PC-9 (cell line): Measurements from ENCODE around the gene GLI1. TPM values are rescaled to one million over a fixed set of nuclear protein-coding genes. Genes with fewer than 3 reads are reported as not detected.

Experiments used
- BruUV-seq: library from RNA; stranded (reverse); fragments of 400-500 nt; replicated peaks from 2 replicates; lab custom pipeline; 2021; lab: Mats Ljungman, UMichigan
- CTCF ChIA-PET: fragments of 300-600 bp; sonication (Branson Sonifier 250); formaldehyde crosslinking; loops from one replicate; lab custom pipeline; 2022; ENCODE audit warnings: antibody characterized with exemption; lab: Charles Lee
- POLR2A ChIA-PET: fragments of 300-600 bp; sonication (Branson Sonifier 250); formaldehyde crosslinking; loops from one replicate; lab custom pipeline; 2022; ENCODE audit warnings: antibody characterized with exemption; ENCODE audit not compliant: unreplicated experiment; lab: Charles Lee
- DNase-seq, 2 experiments: peaks; one replicate each; pipeline versions ENCODE4 v3.0.0 to v3.0.0-alpha.2; 2015 to 2022; ENCODE audit warnings: mixed read lengths in 1 of 2
- H2AFZ ChIP-seq: fragments of 200-600 bp; sonication (generic); 2 replicates; pipeline ENCODE4 v1.8.1; 2017; ENCODE audit warnings: antibody characterized with exemption
- H3F3A ChIP-seq: fragments of 200-600 bp; sonication (generic); 2 replicates; pipeline ENCODE4 v1.8.1; 2017; ENCODE audit warnings: antibody characterized with exemption, mild to moderate bottlenecking, low read depth; ENCODE audit not compliant: insufficient read depth
- H3K27ac ChIP-seq: fragments of 200-600 bp; sonication (generic); 2 replicates; pipeline ENCODE4 v1.6.1; 2016; ENCODE audit warnings: mixed run types
- H3K27me3 ChIP-seq: fragments of 200-600 bp; sonication (generic); 2 replicates; pipeline ENCODE4 v1.6.1; 2016; ENCODE audit warnings: low read depth, mixed run types; ENCODE audit not compliant: insufficient read depth
- H3K36me3 ChIP-seq: fragments of 200-600 bp; sonication (generic); 2 replicates; pipeline ENCODE4 v1.6.1; 2016; ENCODE audit warnings: low read depth, mixed run types
- H3K4me1 ChIP-seq: fragments of 200-600 bp; sonication (generic); replicated peaks from 2 replicates; pipeline ENCODE4 v1.6.1; 2016; ENCODE audit warnings: mixed run types; ENCODE audit not compliant: insufficient read depth
- H3K4me2 ChIP-seq: fragments of 200-600 bp; sonication (generic); 2 replicates; pipeline ENCODE4 v1.6.1; 2017; ENCODE audit warnings: mixed run types
- H3K4me3 ChIP-seq: fragments of 200-600 bp; sonication (generic); 2 replicates; pipeline ENCODE4 v1.6.1; 2016; ENCODE audit warnings: mixed run types
- H3K79me2 ChIP-seq: fragments of 200-600 bp; sonication (generic); 2 replicates; pipeline ENCODE4 v1.6.1; 2017; ENCODE audit warnings: low read depth, mixed run types
- H3K9me2 ChIP-seq: fragments of 200-600 bp; sonication (generic); 2 replicates; pipeline ENCODE4 v1.8.1; 2017; ENCODE audit warnings: mild to moderate bottlenecking; ENCODE audit not compliant: insufficient read depth
- H3K9me3 ChIP-seq: fragments of 200-600 bp; sonication (generic); 2 replicates; pipeline ENCODE4 v1.8.1; 2016; ENCODE audit warnings: low read depth; ENCODE audit not compliant: insufficient read depth
- H4K20me1 ChIP-seq: fragments of 200-600 bp; sonication (generic); 2 replicates; pipeline ENCODE4 v1.8.1; 2017; ENCODE audit not compliant: insufficient read depth
- CTCF ChIP-seq: fragments of 200-600 bp; sonication (generic); conservative IDR thresholded peaks from 2 replicates; pipeline ENCODE4 v1.6.1; 2017; ENCODE audit warnings: mixed run types, antibody characterized with exemption, mild to moderate bottlenecking, moderate library complexity
- EZH2 ChIP-seq: fragments of 200-600 bp; sonication (generic); IDR thresholded peaks from 2 replicates; pipeline ENCODE4 v1.8.0; 2017; ENCODE audit warnings: antibody characterized with exemption, low read depth
- intact Hi-C: fragments of 100-400 bp; cut with micrococcal nuclease; formaldehyde crosslinking; loops from one replicate; pipeline ENCODE4 v1.10.0; 2022; ENCODE audit not compliant: unreplicated experiment
- total RNA-seq: library from RNA; stranded (reverse); gene quantifications from 2 replicates; pipeline ENCODE4 v1.2.3, GENCODE V29; 2021

Gene GLI1
- total RNA-seq, 1 experiment from 2014 or later: not detected

GRCh38 chr12:57474862-57475261, 15.3 kb downstream of the GLI1 start:
- Histone ChIP-seq H3K4me2 (no peak overlapping the region), H4K20me1 (no peaks in the 10 kb centered on the region), H3K4me1 (no peaks in the 10 kb centered on the region), H3K36me3 (no peaks in the 10 kb centered on the region), H3K9me2 (no peaks in the 10 kb centered on the region), H3K4me3 (no peak overlapping the region), H3K9me3 (no peaks in the 10 kb centered on the region), H3K27me3 (peaks cover 62% of the 10 kb centered on the region), H3K79me2 (no peaks in the 10 kb centered on the region), H2AFZ (no peak overlapping the region), H3F3A (no peaks in the 10 kb centered on the region), H3K27ac (no peak overlapping the region)
- BruUV-seq: no TSS peak
- no peak for DNase-seq
- POLR2A ChIA-PET: interaction anchor here (0.5 to 0.7 kb wide), 2 partner anchors 261 to 329 kb away, joined by 3 read pairs; no protein-coding TSS in a partner anchor
- intact Hi-C loops: no loop called here
- TF ChIP-seq CTCF (no peak), EZH2 (no peak)
- CTCF ChIA-PET: interaction anchor here (0.6 to 0.8 kb wide), 2 partner anchors 155 to 1750 kb away, joined by 4 read pairs; no protein-coding TSS in a partner anchor

GRCh38 chr12:57475271-57476161, 15.9 kb downstream of the GLI1 start:
- H3K9me3 ChIP-seq: no peaks in the 10 kb centered on the region
- H3K4me3 ChIP-seq: no peak overlapping the region
- CTCF ChIA-PET: interaction anchor here (0.6 to 0.8 kb wide), 2 partner anchors 155 to 1751 kb away, joined by 4 read pairs; no protein-coding TSS in a partner anchor
- H3K27ac ChIP-seq: no peak overlapping the region
- H3K9me2 ChIP-seq: no peaks in the 10 kb centered on the region
- peaks cover 57% of the 10 kb centered on the region for H3K27me3 ChIP-seq
- H3K4me1 ChIP-seq: no peaks in the 10 kb centered on the region
- no peak for DNase-seq
- no peak for TF ChIP-seq CTCF
- TF ChIP-seq EZH2: no peak
- POLR2A ChIA-PET: interaction anchor here (0.5 to 0.7 kb wide), 2 partner anchors 262 to 328 kb away, joined by 3 read pairs; no protein-coding TSS in a partner anchor
- H2AFZ ChIP-seq: no peak overlapping the region
- intact Hi-C loops: no loop called here
- no peaks in the 10 kb centered on the region for H3F3A ChIP-seq
- H3K36me3 ChIP-seq: no peaks in the 10 kb centered on the region
- no peaks in the 10 kb centered on the region for H4K20me1 ChIP-seq
- no TSS peak for BruUV-seq
- H3K79me2 ChIP-seq: no peaks in the 10 kb centered on the region
- no peak overlapping the region for H3K4me2 ChIP-seq

- POLR2A ChIA-PET: no interaction called here
- Histone ChIP-seq H3K79me2 (no peaks in the 10 kb centered on the region), H4K20me1 (no peaks in the 10 kb centered on the region), H3K9me2 (no peaks in the 10 kb centered on the region), H3K4me3 (no peak overlapping the region), H3K4me1 (no peaks in the 10 kb centered on the region), H3K9me3 (no peaks in the 10 kb centered on the region), H3K27ac (no peak overlapping the region), H3K4me2 (no peak overlapping the region), H3K27me3 (peaks cover 57% of the 10 kb centered on the region), H2AFZ (no peak overlapping the region), H3F3A (no peaks in the 10 kb centered on the region), H3K36me3 (no peaks in the 10 kb centered on the region)
- BruUV-seq: no TSS peak
- CTCF ChIA-PET: no interaction called here
- intact Hi-C loops: no loop called here
- TF ChIP-seq CTCF (no peak), EZH2 (no peak)
- DNase-seq: no peak
These were observed 16.8 kb downstream of the GLI1 start for GRCh38 chr12:57476162-57476992.
